ENCODE results near the gene CRNKL1. TPM values are rescaled to one million over a fixed set of nuclear protein-coding genes. Genes with fewer than 3 reads are reported as not detected.

CRNKL1 gene
- total RNA-seq, 2 experiments from 2014 or later, result 21.5 to 21.8 TPM

DNA sequence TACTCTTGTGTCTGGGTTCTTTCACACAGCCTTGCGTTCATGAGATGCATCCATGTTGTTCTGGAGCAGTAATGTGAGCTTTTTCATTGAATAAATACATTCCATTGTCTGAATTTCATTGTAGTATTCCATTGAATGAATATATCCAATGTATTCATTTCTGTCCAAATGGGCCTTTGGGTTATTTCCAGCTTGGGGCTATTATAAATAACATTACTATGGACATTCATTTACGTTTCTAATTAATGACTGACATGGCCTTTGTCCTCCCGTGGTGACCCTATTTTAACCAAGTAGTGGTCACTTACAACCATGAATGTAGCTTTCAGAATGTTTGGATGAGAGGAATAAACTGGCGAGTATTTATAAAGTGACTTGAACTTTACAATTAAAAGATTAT is 65.2 kb downstream of the CRNKL1 start:
- CTCF ChIA-PET, result interaction anchor here (0.8 to 1.4 kb wide), 2 partner anchors 8 to 200 kb away, joined by 3 read pairs; no protein-coding TSS in a partner anchor
- POLR2A ChIA-PET, result no interaction called here
- no peak overlapping the region for H3K27ac Mint-ChIP-seq
- H3K9me3 Mint-ChIP-seq, result no peaks in the 10 kb centered on the region
- no peak for DNase-seq
- H3K4me1 Mint-ChIP-seq (ENCODE audit: low read depth), result no peaks in the 10 kb centered on the region
- H3K36me3 Mint-ChIP-seq, result no peaks in the 10 kb centered on the region
- H3K27me3 Mint-ChIP-seq, result no peaks in the 10 kb centered on the region
- intact Hi-C loops (cut with micrococcal nuclease), result no loop called here
- no peak overlapping the region for H3K4me3 Mint-ChIP-seq

GRCh38 chr20:19986419-19986818 is 65.8 kb downstream of the CRNKL1 start:
- Mint-ChIP-seq H3K36me3 (no peaks in the 10 kb centered on the region), H3K9me3 (no peaks in the 10 kb centered on the region), H3K4me3 (no peak overlapping the region), H3K4me1 (ENCODE audit: low read depth) (no peaks in the 10 kb centered on the region), H3K27me3 (no peaks in the 10 kb centered on the region), H3K27ac (no peak overlapping the region)
- DNase-seq, result no peak
- CTCF ChIA-PET, result interaction anchor here (1.4 kb wide), 1 partner anchor 199 kb away, joined by 3 read pairs; no protein-coding TSS in a partner anchor
- intact Hi-C loops (cut with micrococcal nuclease), result no loop called here
- POLR2A ChIA-PET, result no interaction called here

Other genes starting within 250 kb of the CRNKL1 start
- gene NAA20, start 35.1 kb downstream of the CRNKL1 start, total RNA-seq, result 10 to 100 TPM; 82.6 to 82.9 TPM
- gene CFAP61, start 66 bp upstream of the CRNKL1 start, total RNA-seq, result not detected

Data from activated CD4-positive, alpha-beta memory T cell treated with anti-CD3 and anti-CD28 coated beads for 36 hours (primary cell).